GM19395 (cell line): ENCODE results near the gene METAP1D.
"Not testable (repeated sequence)": the region's sequence is repeated elsewhere in the genome, so short reads cannot be mapped to it uniquely, and the experiment has no call there.

Experiments used
- ATAC-seq: cut with Tn5 transposase; IDR thresholded peaks from one replicate; pipeline ENCODE4 v1.9.1; 2021; ENCODE audit warnings: mild to moderate bottlenecking, moderate library complexity; ENCODE audit not compliant: unreplicated experiment

Gene METAP1D

GRCh38 chr2:171996021-171996420 is 3.7 kb upstream of the METAP1D start:
- ATAC-seq: no peak

GRCh38 chr2:171997031-171997430 is 2.7 kb upstream of the METAP1D start:
- not testable (repeated sequence) for ATAC-seq

- peak; percentile 15 for ATAC-seq
These were observed 592 bp upstream of the METAP1D start for GRCh38 chr2:171999161-171999560.

- no peak for ATAC-seq
These were observed 1.1 kb downstream of the METAP1D start for GRCh38 chr2:172000696-172001361.

GRCh38 chr2:172007372-172007771 is 7.6 kb downstream of the METAP1D start:
- ATAC-seq: no peak

- no peak for ATAC-seq
These were observed 10.1 kb downstream of the METAP1D start for GRCh38 chr2:172009823-172010222.

GRCh38 chr2:172011812-172012575 is 12.2 kb downstream of the METAP1D start:
- no peak for ATAC-seq

- ATAC-seq: no peak
These were observed 13.1 kb downstream of the METAP1D start for GRCh38 chr2:172012677-172013391.

GRCh38 chr2:172013396-172013795 is 13.6 kb downstream of the METAP1D start:
- peak; percentile 79 for ATAC-seq

- ATAC-seq: no peak
These were observed 21.6 kb downstream of the METAP1D start for GRCh38 chr2:172021074-172021931.

GRCh38 chr2:172021955-172022354 is 22.2 kb downstream of the METAP1D start:
- no peak for ATAC-seq

GRCh38 chr2:172031536-172031935 is 31.8 kb downstream of the METAP1D start:
- no peak for ATAC-seq

- no peak for ATAC-seq
These were observed 38.4 kb downstream of the METAP1D start for GRCh38 chr2:172038121-172038520.

GRCh38 chr2:172038604-172039003 is 38.9 kb downstream of the METAP1D start:
- no peak for ATAC-seq

- no peak for ATAC-seq
These were observed 39.4 kb downstream of the METAP1D start for GRCh38 chr2:172039011-172039704.

- ATAC-seq: no peak
These were observed 40.6 kb downstream of the METAP1D start for GRCh38 chr2:172040311-172040710.

- ATAC-seq: no peak
These were observed 46.4 kb downstream of the METAP1D start for GRCh38 chr2:172046080-172046678.

GRCh38 chr2:172046866-172047565 is 47.3 kb downstream of the METAP1D start:
- ATAC-seq: no peak
